Brain microvascular endothelial cell (primary cell): ENCODE measurements around the gene JAKMIP3.

Source experiments
- DNase-seq: peaks from one replicate; pipeline ENCODE4 v3.0.0-alpha.2; 2020
- H3K27ac ChIP-seq: fragments of 250-450 bp; sonication (Bioruptor Pico); 2 replicates; pipeline ENCODE4 v1.5.1; 2020; ENCODE audit warnings: mild to moderate bottlenecking, moderate library complexity
- H3K27me3 ChIP-seq: fragments of 250-450 bp; sonication (Bioruptor Pico); replicated peaks from 2 replicates; pipeline ENCODE4 v1.5.1; 2020; ENCODE audit warnings: mild to moderate bottlenecking
- H3K36me3 ChIP-seq: fragments of 250-450 bp; sonication (Bioruptor Pico); replicated peaks from 2 replicates; pipeline ENCODE4 v1.5.1; 2020; ENCODE audit warnings: mild to moderate bottlenecking
- H3K4me3 ChIP-seq: 2 replicates; pipeline ENCODE4 v1.5.1; 2011; ENCODE audit warnings: low read depth, mild to moderate bottlenecking, control low read depth, low read length, moderate library complexity
- in situ Hi-C: cut with HindIII; loops from 2 replicates; pipeline ENCODE4 v1.10.0; 2017; ENCODE audit warnings: low sequenced_read_pairs, low pct_ligation_motif_present
- TF ChIP-seq, protein P1 (sequence below): IDR thresholded peaks from 2 replicates; pipeline ENCODE4 v1.5.1; 2011; ENCODE audit warnings: low read depth, mild to moderate bottlenecking, moderate library complexity, low read length, control low read depth, inconsistent platforms; ENCODE audit errors: missing control alignments

Gene JAKMIP3

DNA sequence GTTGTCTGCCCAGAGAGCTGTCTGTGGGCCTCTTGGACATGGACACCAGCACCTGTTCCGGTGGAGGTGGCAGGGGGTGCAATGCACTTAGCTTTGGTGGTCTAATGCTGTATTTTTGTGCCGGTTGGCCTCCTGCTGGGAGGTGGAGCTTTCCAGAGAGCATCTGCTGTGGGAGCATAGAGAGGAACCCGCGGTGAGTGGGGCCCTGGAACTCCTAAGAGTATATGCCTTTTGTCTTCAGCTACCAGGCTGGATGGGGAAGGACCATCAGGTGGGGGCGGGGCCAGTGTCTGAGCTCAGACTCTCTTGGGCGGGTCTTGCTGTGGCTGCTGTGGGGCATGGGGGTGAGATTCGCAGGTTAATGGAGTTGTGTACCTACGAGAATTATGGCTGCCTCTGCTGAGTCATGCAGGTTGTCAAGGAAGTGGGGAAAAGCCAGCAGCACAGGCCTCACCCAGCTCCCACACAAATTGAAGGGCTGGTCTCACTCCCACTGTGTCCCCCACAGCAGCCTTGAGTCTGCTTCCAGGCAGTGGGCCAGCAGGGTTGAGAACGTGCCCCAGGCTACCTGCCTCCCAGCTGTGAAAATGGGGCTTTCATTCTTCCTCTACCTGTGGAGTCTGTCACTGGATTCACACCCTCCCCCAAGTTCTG, 29.0 kb downstream of the JAKMIP3 start:
- no peak for DNase-seq
- in situ Hi-C loops, result no loop called here
- no peak overlapping the region for H3K4me3 ChIP-seq
- no peak overlapping the region for H3K27ac ChIP-seq
- TF ChIP-seq, protein P1, sequence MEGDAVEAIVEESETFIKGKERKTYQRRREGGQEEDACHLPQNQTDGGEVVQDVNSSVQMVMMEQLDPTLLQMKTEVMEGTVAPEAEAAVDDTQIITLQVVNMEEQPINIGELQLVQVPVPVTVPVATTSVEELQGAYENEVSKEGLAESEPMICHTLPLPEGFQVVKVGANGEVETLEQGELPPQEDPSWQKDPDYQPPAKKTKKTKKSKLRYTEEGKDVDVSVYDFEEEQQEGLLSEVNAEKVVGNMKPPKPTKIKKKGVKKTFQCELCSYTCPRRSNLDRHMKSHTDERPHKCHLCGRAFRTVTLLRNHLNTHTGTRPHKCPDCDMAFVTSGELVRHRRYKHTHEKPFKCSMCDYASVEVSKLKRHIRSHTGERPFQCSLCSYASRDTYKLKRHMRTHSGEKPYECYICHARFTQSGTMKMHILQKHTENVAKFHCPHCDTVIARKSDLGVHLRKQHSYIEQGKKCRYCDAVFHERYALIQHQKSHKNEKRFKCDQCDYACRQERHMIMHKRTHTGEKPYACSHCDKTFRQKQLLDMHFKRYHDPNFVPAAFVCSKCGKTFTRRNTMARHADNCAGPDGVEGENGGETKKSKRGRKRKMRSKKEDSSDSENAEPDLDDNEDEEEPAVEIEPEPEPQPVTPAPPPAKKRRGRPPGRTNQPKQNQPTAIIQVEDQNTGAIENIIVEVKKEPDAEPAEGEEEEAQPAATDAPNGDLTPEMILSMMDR, result no peak
- no peaks in the 10 kb centered on the region for H3K36me3 ChIP-seq
- no peaks in the 10 kb centered on the region for H3K27me3 ChIP-seq

- no peak overlapping the region for H3K27ac ChIP-seq
- H3K27me3 ChIP-seq, result no peaks in the 10 kb centered on the region
- DNase-seq, result no peak
- TF ChIP-seq, protein P1, result no peak
- H3K4me3 ChIP-seq, result no peak overlapping the region
- in situ Hi-C loops, result no loop called here
- no peaks in the 10 kb centered on the region for H3K36me3 ChIP-seq
These were observed 29.8 kb downstream of the JAKMIP3 start for GRCh38 chr10:132095403-132096113.

GRCh38 chr10:132096223-132096622, 30.5 kb downstream of the JAKMIP3 start:
- TF ChIP-seq, protein P1, result no peak
- Histone ChIP-seq H3K27me3 (no peaks in the 10 kb centered on the region), H3K4me3 (no peak overlapping the region), H3K36me3 (no peaks in the 10 kb centered on the region), H3K27ac (no peak overlapping the region)
- peak; percentile 6 for DNase-seq
- in situ Hi-C loops, result no loop called here

GRCh38 chr10:132096863-132097478, 31.2 kb downstream of the JAKMIP3 start:
- no peaks in the 10 kb centered on the region for H3K27me3 ChIP-seq
- no peak overlapping the region for H3K27ac ChIP-seq
- in situ Hi-C loops, result no loop called here
- TF ChIP-seq, protein P1, result no peak
- H3K4me3 ChIP-seq, result no peak overlapping the region
- H3K36me3 ChIP-seq, result no peaks in the 10 kb centered on the region
- DNase-seq, result no peak

DNA sequence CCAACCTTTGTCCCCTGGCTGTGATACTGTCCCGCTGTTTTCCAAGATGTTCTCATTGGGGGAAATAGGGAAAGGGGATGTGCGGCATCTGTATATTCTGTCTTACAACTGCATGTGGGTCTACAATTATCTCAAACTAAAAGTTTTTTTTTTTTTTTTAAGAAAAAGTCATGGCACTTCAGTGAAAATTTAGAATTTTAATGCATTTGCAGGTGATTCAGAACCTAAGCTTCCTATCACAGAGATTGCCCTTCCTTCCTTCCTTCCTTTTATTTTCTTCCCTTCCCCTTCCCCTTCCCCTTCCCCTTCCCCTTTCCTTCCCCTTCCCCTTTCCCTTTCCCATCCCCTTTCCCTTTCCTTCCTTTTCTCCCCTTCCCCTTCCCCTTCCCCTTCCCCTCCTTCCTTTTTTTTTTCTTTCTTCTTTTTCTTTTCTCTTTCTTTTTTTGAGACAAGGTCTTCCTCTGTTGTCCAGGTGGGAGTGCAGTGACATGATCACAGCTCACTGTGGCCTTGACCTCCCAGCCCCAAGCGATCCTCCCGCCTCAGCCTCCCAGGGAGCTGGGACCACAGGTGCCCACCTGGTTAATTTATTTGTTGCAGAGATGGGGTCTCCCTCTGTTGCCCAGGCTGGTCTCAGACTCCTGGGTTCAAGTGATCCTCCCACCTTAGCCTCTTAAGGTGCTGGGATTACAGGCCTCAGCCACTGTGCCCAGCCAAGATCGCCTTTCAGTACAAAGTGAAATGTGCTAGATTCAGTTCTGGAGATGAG, 32.0 kb downstream of the JAKMIP3 start:
- H3K27me3 ChIP-seq, result no peaks in the 10 kb centered on the region
- H3K36me3 ChIP-seq, result no peaks in the 10 kb centered on the region
- H3K4me3 ChIP-seq, result no peak overlapping the region
- TF ChIP-seq, protein P1, result no peak
- in situ Hi-C loops, result no loop called here
- no peak for DNase-seq
- H3K27ac ChIP-seq, result no peak overlapping the region
